HG03520 (cell line): Measurements from ENCODE around the gene PFN1.

Experiments used
- ATAC-seq: cut with Tn5 transposase; IDR thresholded peaks from one replicate; pipeline ENCODE4 v1.9.1; 2021; ENCODE audit warnings: mild to moderate bottlenecking, moderate library complexity; ENCODE audit not compliant: unreplicated experiment

The PFN1 gene

DNA sequence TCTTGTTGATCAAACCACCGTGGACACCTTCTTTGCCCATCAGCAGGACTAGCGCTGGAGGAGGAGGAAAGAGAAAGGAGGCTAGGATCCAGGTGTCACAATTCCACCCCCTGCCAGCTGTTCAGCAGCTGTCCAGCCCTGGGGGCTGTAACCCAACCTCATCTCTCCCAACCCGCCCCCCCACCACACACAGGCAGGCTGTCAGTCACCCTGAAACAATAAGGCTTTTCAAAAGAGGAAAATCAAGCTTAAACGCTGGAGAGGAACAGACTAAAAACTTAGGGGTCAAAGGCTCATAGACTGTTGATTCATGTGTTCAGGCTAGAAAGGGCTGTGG, 2.4 kb downstream of the PFN1 start:
- ATAC-seq, result no peak

DNA sequence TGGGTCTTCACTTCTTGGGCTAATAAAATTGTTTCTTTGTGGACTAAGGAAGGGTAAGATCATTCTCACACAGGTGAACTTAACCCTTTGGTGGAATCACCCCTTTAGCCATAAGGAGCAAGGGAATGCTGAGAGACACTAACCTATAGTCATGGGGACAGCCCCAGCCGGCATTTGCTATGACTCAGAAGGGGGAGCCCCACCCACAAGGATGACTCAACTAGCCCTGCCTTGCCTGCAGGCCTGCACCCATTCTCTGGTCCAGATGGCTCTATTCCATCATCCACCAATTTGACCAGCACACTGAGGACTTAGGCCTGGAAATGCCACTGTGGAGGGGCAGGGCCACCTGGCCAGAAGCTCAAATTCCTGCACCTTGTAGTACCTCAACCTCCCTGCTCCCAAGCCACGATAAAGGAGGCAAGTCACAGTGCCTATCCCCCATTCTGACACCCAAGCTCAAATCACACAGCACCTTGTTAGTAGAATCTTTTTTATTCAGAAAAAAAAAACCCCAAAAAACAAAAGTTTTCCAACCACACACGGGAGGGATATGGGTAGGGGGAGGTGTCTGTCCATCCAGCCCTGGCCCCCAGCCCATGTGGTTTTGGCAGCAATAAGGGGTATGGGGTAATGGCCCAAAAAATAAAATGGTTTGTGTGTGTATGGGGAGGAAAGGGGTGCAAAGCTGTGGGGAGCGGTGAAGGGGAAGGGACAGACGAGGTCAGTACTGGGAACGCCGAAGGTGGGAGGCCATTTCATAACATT, 3.0 kb downstream of the PFN1 start:
- ATAC-seq, result no peak

DNA sequence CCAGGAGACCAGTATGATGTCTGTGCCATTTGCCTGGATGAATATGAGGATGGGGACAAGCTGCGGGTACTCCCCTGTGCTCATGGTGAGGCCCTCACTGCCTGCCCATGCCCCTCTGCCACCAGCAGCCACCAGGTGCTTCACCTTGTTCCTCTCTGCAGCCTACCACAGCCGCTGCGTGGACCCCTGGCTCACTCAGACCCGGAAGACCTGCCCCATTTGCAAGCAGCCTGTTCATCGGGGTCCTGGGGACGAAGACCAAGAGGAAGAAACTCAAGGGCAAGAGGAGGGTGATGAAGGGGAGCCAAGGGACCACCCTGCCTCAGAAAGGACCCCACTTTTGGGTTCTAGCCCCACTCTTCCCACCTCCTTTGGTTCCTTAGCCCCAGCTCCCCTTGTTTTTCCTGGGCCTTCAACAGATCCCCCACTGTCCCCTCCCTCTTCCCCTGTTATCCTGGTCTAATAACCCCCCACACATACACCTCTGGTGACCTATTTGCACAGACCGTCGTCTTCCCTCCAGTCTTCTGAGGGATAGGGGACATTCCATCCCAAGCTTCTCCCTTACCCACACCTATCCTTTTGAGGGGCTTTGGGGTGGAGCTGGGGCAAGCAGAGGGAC, 3.7 kb downstream of the PFN1 start:
- ATAC-seq, result no peak

DNA sequence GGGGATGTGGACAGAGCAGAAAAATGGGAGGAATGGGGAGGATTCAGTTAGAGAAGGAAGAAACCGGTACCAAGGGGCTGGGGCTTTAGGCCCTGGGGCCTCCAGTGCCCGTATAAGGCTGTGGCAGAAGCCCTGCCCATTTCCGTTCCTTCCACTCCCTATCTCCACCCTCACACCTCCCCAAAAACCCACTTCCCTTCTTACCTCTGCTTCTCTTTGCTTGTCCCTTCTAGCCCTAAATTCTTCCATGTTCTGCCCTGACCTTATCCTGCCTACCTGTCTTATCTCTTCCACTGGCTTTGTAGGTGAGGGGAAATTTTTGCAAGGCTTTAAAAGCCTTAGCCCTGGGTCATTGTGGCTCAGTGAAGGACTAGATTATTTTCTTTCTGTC, 4.2 kb downstream of the PFN1 start:
- ATAC-seq, result no peak

DNA sequence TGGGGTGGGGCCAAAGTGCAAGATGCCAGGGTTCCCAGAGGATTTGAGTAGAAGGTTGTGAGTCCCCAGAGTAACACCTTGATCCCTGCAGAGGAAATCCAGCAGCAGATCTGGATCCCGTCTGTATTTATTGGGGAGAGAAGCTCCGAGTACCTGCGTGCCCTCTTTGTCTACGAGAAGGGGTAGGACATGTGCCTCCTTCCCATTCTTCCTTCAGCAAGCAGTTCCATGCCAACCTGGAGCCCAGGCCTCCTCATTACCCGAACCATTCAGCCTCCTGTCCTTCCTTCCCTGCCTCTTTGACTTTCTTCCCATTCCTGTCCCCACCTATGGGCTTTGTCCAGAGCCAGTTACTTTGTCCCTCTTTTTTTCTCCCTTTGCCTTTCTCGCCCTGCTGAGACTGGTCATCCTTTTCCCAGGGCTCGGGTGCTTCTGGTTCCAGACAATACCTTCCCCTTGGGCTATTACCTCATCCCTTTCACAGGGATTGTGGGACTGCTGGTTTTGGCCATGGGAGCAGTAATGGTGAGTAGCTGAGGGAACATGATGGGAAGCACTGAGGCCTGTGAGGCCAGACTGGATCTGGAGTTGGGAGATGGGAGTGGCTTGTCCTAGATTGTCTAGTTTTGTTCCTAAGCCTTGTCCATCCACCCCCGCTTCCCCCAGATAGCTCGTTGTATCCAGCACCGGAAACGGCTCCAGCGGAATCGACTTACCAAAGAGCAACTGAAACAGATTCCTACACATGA, 5.4 kb downstream of the PFN1 start:
- no peak for ATAC-seq

DNA sequence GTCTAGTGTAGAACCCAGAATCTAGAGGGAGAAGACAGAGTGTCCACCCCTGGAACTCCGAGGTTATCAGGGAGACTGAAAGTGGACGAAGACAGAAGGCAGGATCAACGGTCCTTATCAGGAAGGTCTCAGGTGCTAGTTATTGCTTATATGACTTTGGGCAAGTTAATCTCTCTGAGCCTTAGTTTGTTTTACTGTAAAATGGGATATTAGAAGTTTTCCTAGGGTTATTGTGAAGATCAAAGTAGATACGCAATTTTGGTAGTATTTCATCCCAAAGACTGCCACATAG, 7.1 kb downstream of the PFN1 start:
- ATAC-seq, result no peak

DNA sequence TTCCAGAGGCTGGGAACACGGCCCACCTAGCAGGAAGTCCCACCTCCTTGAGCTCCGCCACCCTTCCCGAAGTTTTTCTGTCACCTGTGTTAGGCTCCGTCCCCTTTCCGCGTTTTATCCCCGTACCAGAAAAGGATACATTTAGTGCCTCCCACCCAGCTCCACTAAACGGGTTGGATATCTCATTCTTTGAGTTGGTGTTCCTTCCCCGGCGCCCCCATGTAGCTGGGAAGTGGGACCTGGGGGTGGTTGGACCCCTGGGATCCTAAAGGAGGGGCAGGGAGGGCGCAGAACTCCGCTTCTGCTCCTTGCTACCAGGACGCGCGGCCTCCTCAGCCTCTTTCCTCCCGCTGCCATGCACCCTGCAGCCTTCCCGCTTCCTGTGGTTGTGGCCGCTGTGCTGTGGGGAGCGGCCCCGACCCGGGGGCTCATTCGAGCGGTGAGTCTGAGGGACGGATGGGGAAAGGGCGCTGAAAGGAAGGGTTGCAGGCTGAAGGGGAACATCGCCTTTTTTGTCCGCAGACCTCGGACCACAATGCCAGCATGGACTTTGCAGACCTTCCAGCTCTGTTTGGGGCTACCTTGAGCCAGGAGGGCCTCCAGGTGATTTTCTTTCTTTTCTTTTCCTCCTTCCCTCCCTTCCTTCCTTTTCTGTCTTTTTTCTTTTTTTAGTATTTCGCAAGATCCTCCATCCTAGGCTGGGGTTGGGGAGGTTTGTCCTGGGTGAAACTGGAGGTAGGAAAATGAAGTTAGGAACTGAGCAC, 7.6 kb downstream of the PFN1 start:
- ATAC-seq, result no peak

DNA sequence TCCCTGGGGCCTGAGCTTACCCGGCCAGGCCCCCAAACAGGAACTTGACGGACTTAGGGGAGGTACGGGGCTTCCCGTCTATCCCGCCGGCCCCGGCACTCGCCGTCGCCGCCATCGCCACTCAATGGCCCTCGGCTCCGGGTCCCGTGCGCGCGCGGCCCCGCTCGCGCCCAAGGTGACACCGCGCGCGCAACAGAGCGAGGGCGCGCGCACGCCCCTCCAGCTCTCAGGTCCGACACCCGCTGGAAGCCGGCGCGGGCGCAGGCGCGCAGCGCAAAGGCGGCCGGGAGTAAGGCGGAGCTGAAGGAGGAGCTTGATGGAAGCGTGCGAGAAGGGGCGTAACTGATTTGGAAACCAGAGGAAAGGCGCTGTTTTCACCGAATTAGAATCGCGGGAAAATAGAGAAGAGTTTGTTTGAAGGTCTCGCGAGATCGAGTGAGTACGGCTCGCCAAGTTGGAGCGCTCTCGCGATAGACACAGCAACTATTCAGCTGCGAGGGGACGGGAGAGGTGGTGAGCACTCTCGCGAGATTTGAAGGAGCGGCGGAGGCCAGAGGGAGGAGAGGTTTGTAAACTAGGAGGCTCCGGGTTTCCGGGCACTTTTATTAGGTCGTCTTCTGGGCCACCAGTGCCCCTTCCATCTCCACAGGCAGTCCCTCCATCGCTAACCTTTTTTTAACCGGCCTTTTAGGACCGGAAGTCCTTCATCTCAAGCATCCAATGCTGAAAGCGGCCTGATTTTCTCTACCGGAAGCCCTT, 8.4 kb downstream of the PFN1 start, which contains the start of the genes RNF167 and SLC25A11:
Gene RNF167 (plus strand): TSS at position 473 of the 759 bp plus-strand sequence. CDS start 642 bp downstream, outside the sequence.
Gene SLC25A11 (minus strand): TSS at position 251 of the 759 bp plus-strand sequence. CDS start 136 bp downstream, at position 115.
- peak; percentile 72 for ATAC-seq

DNA sequence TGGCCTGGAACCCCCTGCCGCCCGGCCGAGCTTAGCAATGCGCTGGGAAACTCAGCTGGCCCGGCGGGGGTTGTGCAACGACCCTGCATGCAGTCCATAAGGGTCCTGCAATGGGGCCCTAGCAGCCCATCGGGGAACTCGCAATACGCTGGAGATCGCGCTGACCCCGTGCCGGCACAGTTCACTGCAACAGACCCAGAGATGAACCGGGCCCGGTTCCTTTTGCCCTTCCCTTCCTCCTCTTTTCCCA, 8.9 kb downstream of the PFN1 start:
- peak; percentile 5 for ATAC-seq

DNA sequence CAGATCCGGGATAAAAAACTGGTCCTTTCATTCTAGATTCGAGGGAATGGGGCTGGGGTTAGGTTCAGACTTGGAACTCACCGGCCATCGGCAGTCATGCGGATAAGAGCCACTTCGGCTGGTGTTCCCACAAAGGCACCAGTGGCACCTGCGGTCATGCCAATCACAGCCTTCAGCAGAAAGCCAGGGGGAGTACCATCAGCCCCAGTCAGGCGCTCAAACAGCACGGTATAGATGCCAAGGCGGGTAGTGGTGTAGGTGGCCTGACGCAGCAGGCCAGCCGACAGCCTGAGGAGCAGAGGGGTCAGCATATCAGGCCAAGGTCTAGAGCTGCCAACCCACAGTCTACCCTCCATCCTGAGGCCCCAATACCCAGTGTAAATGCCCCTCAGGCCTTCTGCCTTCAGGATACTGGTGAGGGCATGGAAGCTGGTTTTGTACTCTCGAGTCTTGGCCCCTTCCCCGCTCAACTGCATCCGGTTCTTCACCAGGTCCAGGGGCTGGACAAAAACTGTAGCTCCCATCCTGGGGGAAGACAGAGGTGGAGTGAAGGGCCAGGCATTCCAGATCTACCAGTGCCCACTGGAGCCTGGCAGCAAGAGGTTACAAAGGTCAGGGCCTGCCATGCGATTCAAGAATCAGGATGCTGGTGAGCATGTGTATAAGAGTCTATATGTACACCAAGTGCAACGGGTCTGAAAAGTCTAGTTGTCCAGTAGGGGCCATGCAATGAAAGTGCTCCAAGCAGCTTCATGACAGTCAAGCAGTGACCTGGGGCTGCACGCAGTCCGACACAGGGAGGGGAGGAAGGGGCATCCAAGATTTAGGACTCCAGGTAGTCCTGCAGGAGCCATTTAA, 9.4 kb downstream of the PFN1 start:
- ATAC-seq, result no peak

DNA sequence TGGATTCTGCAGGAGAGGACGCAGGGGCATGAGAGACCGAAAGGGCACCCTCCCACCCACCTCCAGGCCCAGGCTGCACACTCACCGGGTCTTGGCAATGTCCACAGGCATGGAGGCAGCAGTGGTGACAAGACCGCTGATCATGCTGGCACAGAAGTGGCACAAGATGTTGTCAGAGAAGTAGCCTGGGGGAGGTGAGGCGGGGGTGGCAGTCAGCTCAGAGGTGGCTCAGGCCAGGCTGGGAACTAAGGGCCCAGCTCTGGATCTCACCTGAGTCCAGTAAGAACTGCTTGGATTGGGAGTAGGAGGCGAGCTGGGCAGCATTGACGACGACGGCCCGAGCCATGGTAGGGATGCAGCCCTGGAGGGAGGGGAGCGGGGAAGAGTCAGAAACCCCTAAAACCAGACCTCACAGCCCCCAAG, 10.2 kb downstream of the PFN1 start:
- no peak for ATAC-seq

DNA sequence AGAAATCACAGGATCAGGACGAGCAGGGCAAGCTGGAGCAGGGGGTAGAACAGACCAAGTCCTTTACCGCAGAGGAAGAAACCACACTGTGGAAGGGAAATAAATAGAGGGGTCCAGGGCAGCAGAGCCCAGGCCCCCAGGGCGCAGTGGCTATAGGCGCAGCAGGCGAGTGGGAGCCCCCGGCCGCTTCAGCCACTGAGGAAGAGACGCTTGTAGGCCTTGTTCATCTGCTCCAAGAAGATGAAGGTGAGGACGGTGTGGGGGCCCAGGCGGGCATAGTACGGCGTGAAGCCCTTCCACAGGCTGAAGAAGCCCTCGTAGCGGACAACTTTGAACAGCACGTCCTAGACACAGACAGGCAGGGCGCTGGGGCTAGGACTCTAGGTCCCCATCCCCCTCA, 10.8 kb downstream of the PFN1 start:
- ATAC-seq, result no peak

DNA sequence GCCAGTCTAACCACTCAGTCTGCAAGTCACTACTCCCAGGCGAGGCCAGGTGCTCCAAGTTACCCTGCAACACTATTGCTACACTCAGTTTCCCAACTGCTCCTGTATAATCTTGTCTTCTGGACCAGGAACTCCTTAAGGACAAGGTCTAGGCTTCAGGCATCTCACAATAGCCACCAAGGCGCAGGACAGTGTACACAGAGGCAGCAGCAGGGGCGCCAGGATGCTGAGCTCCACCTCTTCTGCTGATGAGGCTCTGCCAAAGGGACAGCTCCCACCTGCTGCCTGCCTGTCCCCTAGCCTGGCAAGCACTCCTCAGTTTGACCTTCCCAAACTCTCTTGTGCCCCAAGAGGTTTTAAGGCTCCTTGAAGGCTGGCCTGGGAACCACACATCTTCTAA, 11.9 kb downstream of the PFN1 start:
- ATAC-seq, result no peak

DNA sequence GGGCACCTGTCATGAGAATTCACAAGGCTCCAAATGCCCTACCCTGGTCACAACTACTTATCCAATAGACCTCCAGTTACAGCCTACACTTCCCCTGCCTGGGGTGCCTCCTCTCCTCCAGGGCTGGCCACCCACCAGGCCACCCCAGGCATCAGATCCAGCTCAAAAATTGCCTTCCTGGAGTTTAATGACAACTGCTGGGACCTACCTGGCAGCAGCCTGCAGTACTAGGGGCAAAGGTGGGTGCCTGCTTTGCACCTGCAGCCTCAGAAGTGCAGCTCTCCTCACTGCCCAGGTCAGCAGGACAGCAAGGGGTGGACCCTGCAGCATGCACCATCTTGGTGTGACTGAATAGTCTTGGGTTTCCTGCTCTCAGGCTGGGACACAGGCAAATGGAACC, 12.7 kb downstream of the PFN1 start:
- no peak for ATAC-seq

DNA sequence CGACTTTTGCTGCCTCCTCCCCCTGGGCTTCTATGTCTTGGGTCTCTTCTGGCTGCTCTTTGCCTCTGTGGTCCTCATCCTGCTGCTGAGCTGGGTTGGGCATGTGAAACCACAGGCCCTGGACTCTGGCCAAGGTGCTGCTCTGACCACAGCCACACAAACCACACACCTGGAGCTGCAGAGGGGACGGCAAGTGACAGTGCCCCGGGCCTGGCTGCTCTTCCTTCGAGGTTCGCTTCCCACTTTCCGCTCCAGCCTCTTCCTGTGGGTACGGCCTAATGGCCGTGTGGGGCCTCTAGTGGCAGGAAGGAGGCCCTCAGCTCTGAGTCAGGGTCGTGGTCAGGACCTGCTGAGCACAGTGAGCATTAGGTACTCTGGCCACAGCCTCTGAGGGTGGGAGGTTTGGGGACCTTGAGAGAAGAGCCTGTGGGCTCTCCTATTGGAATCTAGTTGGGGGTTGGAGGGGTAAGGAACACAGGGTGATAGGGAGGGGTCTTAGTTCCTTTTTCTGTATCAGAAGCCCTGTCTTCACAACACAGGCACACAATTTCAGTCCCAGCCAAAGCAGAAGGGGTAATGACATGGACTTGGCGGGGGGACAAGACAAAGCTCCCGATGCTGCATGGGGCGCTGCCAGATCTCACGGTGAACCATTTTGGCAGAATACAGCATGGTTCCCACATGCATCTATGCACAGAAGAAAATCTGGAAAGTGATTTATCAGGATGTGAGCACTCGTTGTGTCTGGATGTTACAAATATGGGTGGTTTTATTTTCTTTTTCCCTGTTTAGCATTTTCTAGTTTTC, 14.0 kb downstream of the PFN1 start:
- ATAC-seq, result no peak

DNA sequence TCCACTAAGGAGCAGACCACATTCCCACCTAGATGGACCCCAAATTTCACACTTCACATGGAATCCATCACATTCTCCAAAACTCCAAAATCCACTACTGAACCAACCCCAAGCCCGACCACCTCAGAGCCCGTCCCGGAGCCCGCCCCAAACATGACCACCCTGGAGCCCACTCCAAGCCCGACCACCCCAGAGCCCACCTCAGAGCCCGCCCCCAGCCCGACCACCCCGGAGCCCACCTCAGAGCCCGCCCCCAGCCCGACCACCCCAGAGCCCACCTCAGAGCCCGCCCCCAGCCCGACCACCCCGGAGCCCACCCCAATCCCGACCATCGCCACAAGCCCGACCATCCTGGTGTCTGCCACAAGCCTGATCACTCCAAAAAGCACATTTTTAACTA, 14.7 kb downstream of the PFN1 start:
- no peak for ATAC-seq

DNA sequence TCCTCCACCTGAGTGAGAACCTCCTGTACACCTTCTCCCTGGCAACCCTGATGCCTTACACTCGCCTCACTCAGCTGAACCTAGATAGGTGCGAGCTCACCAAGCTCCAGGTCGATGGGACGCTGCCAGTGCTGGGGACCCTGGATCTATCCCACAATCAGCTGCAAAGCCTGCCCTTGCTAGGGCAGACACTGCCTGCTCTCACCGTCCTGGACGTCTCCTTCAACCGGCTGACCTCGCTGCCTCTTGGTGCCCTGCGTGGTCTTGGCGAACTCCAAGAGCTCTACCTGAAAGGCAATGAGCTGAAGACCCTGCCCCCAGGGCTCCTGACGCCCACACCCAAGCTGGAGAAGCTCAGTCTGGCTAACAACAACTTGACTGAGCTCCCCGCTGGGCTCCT, 15.6 kb downstream of the PFN1 start:
- ATAC-seq, result no peak

DNA sequence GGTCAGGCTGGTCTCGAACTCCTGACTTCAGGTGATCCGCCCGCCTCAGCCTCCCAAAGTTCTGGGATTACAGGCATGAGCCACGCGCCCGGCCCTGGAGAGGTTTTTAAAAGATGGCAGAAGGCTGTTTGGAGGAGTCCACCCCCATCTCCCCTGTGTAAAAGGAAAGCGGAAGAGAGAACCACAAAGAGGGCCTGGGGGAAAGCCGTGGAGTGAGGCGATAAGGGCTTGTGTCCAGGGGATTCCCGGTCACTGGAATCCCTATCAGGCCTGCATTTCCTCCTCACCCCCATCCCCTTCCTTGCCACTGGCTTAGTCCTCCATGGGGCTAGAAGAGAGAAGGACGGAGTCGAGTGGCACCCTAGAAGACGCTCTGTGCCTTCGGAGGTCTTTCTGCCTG, 16.4 kb downstream of the PFN1 start, which contains the start of gene GP1BA:
Gene GP1BA (plus strand): TSS at position 315 of the 400 bp plus-strand sequence. CDS start 328 bp downstream, outside the sequence.
- no peak for ATAC-seq

DNA sequence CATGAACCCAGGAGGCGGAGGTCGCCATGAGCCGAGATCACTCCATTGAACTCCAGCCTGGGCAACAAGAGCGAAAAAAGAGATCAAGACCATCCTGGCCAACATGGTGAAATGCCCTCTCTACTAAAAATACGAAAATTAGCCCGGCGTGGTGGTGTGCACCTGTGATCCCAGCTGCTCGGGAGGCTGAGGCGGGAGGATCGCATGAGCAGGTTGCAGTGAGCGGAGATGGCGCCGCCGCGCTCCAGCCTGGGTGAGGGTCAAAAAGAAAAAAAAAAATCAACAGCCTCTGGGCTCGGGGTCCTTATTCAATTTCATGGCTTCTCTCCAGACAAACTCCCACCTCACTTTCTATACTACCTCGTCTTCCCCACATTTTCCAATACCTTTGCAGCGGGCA, 19.4 kb downstream of the PFN1 start:
- ATAC-seq, result no peak
